Activated T-cell treated with anti-CD3 and anti-CD28 coated beads, Interleukin-2, amount 50 U/mL, for 4 hours (primary cell): ENCODE measurements around the gene GCH1. TPM values are rescaled to one million over a fixed set of nuclear protein-coding genes. Genes with fewer than 3 reads are reported as not detected.
"Not testable (repeated sequence)": the region's sequence is repeated elsewhere in the genome, so short reads cannot be mapped to it uniquely, and the experiment has no call there.

ENCODE experiments used
- ATAC-seq, 2 donors: fragments of 200-7000 bp; cut with Tn5 transposase; one replicate each; pipeline ENCODE4 v1.10.0; 2021
- DNase-seq: peaks from one replicate; pipeline ENCODE4 v3.0.0-alpha.2; 2020
- H3K27me3 Mint-ChIP-seq: one replicate; pipeline ENCODE4 v1.8.0; 2021; ENCODE audit warnings: low read depth, mixed read lengths
- H3K36me3 Mint-ChIP-seq: one replicate; pipeline ENCODE4 v1.8.0; 2022; ENCODE audit warnings: mixed read lengths; ENCODE audit not compliant: insufficient read depth
- H3K4me1 Mint-ChIP-seq: one replicate; pipeline ENCODE4 v1.8.0; 2021; ENCODE audit warnings: low read depth, mixed read lengths
- H3K4me3 Mint-ChIP-seq: one replicate; pipeline ENCODE4 v1.8.0; 2021; ENCODE audit warnings: mild to moderate bottlenecking, moderate library complexity, mixed read lengths
- H3K9me3 Mint-ChIP-seq: one replicate; pipeline ENCODE4 v1.8.0; 2021; ENCODE audit warnings: mixed read lengths
- total RNA-seq, 3 donors: library from RNA; stranded (reverse); gene quantifications; one replicate each; pipeline ENCODE4 v1.2.1, GENCODE V29; 2021

The GCH1 gene
- total RNA-seq, 3 donors from 2014 or later, result 39.4 to 49.6 (median 44.2) TPM

GRCh38 chr14:54814076-54814475, 88.5 kb downstream of the GCH1 start:
- no peak for ATAC-seq
- DNase-seq, result no peak
- no peaks in the 10 kb centered on the region for H3K4me1 Mint-ChIP-seq
- no peak overlapping the region for H3K4me3 Mint-ChIP-seq
- no peaks in the 10 kb centered on the region for H3K9me3 Mint-ChIP-seq
- no peaks in the 10 kb centered on the region for H3K27me3 Mint-ChIP-seq
- no peaks in the 10 kb centered on the region for H3K36me3 Mint-ChIP-seq

GRCh38 chr14:54813081-54813480, 89.5 kb downstream of the GCH1 start:
- no peak for DNase-seq
- no peaks in the 10 kb centered on the region for H3K27me3 Mint-ChIP-seq
- ATAC-seq, result no peak
- no peak overlapping the region for H3K4me3 Mint-ChIP-seq
- H3K4me1 Mint-ChIP-seq, result no peaks in the 10 kb centered on the region
- H3K9me3 Mint-ChIP-seq, result no peaks in the 10 kb centered on the region
- no peaks in the 10 kb centered on the region for H3K36me3 Mint-ChIP-seq

DNA sequence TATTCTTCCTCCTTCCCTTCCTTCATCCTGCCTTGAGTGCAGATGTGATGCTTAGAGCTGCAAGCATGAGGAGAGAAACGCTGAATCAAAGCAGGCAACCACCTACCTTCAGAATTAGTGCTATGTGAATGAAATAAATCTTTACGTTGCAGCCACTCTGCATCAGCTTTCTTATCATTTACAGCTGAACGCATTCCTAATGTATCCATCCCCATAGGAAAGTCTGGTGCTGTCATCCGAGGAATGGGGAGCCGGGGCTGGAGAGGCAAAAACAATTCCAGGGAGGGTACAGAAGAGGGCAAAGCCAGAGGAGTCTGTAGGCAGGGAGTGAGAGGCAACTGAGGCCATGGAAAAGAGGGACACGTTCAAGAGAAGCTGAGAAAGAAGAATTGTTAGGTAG, 90.0 kb downstream of the GCH1 start:
- no peaks in the 10 kb centered on the region for H3K4me1 Mint-ChIP-seq
- no peaks in the 10 kb centered on the region for H3K27me3 Mint-ChIP-seq
- no peak for ATAC-seq

DNA sequence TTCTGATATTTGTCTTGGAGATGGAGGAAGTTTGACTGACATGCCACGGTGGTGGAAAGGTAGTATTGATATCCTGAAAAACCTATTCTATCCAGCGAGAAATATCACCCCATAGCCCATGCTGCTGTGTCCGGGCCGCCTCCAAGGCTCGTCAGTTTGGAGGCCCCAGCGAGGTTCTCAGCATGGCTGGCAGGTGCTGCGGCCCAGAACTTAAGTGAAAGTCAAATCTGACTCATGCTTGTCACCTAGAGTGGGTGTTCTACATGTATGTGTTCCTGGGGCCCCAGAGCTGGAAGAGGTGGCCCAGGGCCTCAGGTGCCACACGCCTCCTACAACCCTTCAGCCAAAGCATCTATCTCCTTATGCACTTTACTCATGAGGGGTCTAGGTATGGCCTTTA, 92.9 kb downstream of the GCH1 start:
- Mint-ChIP-seq H3K4me3 (no peak overlapping the region), H3K4me1 (peaks cover 5% of the 10 kb centered on the region), H3K27me3 (peaks cover 5% of the 10 kb centered on the region), H3K9me3 (no peaks in the 10 kb centered on the region), H3K36me3 (no peaks in the 10 kb centered on the region)
- DNase-seq (no peak), ATAC-seq (peak in 1 of 2 donors; percentile 37)

More for the DNA sequence above, 90.0 kb downstream of the GCH1 start:
- H3K9me3 Mint-ChIP-seq, result no peaks in the 10 kb centered on the region
- H3K36me3 Mint-ChIP-seq, result no peaks in the 10 kb centered on the region
- H3K4me3 Mint-ChIP-seq, result no peak overlapping the region
- DNase-seq, result no peak

DNA sequence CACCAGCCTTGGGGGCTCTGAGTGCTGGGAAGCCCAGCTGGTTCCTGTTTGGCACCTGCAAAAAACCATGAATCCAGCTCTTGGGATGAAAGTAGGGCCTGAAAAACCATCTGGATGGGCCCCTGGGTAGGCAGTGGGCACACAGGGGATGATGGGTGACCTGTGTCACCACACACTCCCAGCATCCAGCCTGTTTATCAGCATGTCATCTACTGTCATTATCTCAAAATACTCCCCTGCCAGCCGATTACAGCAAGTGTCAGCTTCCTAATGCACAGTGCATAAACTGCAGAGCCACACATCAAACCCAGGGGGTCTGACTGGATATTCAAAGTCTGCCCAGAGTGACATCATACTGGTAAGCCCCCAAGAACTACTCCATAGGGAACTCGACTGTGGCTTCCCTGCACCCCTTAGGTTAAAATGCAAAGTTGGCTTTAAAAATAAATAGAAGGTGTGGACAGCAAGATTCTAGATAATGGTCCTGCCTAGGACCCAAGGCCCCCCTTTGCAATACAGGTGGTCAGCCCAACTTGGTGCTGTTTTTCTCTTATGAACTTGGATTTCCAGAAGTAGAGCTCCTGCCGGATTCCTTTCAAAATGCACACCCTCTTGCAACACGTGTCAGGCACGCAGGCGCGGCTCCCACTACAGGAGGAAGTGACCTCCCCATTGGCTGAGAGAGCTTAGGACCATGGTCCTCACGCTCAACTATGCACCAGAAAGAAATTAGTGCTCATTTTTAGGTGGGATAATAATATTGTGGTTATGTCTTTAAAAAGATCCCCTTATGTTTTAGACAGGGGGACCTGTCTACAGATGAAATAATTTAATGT, 94.1 kb downstream of the GCH1 start:
- peaks cover 7% of the 10 kb centered on the region for H3K27me3 Mint-ChIP-seq
- DNase-seq (no peak), ATAC-seq (no peak)
- peaks cover 5% of the 10 kb centered on the region for H3K4me1 Mint-ChIP-seq
- H3K9me3 Mint-ChIP-seq, result no peaks in the 10 kb centered on the region
- no peaks in the 10 kb centered on the region for H3K36me3 Mint-ChIP-seq
- no peak overlapping the region for H3K4me3 Mint-ChIP-seq

- Mint-ChIP-seq H3K36me3 (no peaks in the 10 kb centered on the region), H3K4me1 (peaks cover 5% of the 10 kb centered on the region), H3K27me3 (peaks cover 7% of the 10 kb centered on the region), H3K4me3 (no peak overlapping the region), H3K9me3 (no peaks in the 10 kb centered on the region)
- DNase-seq (no peak), ATAC-seq (no peak)
Observed at GRCh38 chr14:54807881-54808280, 94.7 kb downstream of the GCH1 start.

DNA sequence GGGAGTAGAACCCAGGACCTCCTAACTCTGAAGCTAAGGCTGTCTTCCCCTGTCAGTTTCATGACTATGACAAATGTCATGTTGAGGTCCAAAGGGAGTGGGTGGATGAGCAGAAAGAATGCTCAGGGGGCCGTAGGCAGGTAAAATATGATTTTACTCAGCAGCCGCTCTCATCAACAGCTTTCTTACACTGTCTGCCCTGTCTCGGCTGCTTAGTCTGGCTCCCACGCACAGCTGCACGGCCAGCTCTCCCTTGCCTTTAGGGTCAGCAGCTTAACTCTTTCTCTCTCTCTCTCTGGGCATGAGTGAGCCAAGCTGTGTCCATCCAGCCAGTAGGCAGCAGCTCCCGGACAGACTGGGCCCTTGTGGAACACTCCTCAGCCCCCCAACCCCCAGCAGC, 95.2 kb downstream of the GCH1 start:
- no peak for DNase-seq
- Mint-ChIP-seq H3K4me3 (no peak overlapping the region), H3K9me3 (no peaks in the 10 kb centered on the region), H3K36me3 (no peaks in the 10 kb centered on the region), H3K4me1 (peaks cover 5% of the 10 kb centered on the region), H3K27me3 (peaks cover 7% of the 10 kb centered on the region)
- ATAC-seq, result no peak

DNA sequence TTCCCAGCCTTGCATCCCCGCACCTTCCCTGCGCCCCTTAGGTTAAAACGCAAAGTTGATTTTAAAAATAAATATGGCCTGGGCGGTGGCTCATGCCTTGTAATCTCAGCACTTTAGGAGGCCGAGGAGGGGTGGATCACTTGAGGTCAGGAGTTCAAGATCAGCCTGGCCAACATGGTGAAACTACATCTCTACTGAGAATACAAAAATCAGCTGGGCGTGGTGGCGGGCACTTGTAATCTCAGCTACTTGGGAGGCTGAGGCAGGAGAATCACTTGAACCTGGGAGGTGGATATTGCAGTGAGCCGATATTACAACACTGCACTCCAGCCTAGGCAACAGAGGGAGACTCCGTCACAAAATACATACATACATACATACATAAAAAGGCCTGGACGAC, 96.0 kb downstream of the GCH1 start:
- Mint-ChIP-seq H3K4me3 (no peak overlapping the region), H3K9me3 (peaks cover 2% of the 10 kb centered on the region), H3K36me3 (no peaks in the 10 kb centered on the region), H3K4me1 (peaks cover 5% of the 10 kb centered on the region), H3K27me3 (peaks cover 7% of the 10 kb centered on the region)
- ATAC-seq, result no peak
- DNase-seq, result no peak

- Mint-ChIP-seq H3K4me1 (peaks cover 5% of the 10 kb centered on the region), H3K9me3 (peaks cover 4% of the 10 kb centered on the region), H3K4me3 (no peak overlapping the region), H3K36me3 (no peaks in the 10 kb centered on the region), H3K27me3 (peaks cover 11% of the 10 kb centered on the region)
- ATAC-seq (peak; percentile 84 to 92), DNase-seq (peak; percentile 74)
Observed at GRCh38 chr14:54805445-54806322, 96.9 kb downstream of the GCH1 start.

DNA sequence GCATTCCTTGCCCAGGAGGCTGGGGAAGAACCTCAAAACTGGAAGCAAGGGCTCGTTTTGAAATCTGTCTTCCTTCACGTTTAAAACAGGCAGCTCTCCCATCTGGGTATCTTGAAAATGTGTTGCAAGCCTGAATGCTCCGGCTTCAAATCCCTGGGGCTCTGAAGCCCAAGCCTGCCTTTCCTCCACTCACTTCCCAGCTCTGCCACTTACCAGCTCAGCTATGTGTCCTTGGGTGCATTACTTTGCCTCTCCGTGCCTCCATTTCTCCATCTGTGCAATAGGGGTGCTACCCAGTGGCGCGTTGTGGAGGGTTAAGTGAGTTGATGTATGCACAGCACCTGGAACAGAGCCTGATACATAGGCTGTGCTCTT, 97.6 kb downstream of the GCH1 start:
- H3K4me3 Mint-ChIP-seq, result no peak overlapping the region
- peaks cover 13% of the 10 kb centered on the region for H3K27me3 Mint-ChIP-seq
- ATAC-seq (no peak), DNase-seq (no peak)
- no peaks in the 10 kb centered on the region for H3K36me3 Mint-ChIP-seq
- peaks cover 4% of the 10 kb centered on the region for H3K9me3 Mint-ChIP-seq
- peaks cover 5% of the 10 kb centered on the region for H3K4me1 Mint-ChIP-seq

GRCh38 chr14:54804538-54805041, 98.0 kb downstream of the GCH1 start:
- Mint-ChIP-seq H3K4me1 (peaks cover 5% of the 10 kb centered on the region), H3K4me3 (no peak overlapping the region), H3K36me3 (no peaks in the 10 kb centered on the region), H3K27me3 (peaks cover 16% of the 10 kb centered on the region), H3K9me3 (peaks cover 4% of the 10 kb centered on the region)
- no peak for ATAC-seq
- DNase-seq, result no peak

DNA sequence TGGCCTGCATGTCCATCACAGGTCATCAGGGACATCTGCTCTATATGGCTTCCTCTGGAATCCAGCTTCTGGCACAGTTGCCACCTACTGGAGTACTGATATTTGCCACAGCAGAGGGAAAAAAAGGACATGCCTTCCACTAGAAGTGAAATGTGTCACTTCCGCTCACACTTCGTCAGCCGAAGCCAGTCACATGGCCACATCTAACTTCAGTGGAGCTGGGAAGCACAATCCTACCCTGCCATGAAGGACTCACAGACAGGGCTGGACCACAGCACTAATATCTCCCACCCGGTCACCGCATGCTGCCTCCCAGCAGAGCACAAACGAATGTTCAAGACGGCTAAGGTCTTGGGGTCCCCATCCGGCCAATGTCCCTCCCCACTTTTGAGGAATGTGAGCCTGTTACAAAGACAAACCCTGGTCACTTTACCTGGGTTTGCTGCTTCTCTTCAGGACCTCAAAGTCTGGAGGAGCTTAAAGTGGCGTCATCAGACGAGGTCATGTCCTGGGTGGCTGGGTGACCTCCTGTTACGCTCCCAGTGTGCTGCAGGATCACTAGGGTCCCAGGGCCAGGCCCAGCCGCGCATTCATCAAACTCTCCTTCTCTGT, 98.6 kb downstream of the GCH1 start:
- H3K4me1 Mint-ChIP-seq, result peaks cover 5% of the 10 kb centered on the region
- H3K9me3 Mint-ChIP-seq, result peaks cover 4% of the 10 kb centered on the region
- H3K36me3 Mint-ChIP-seq, result no peaks in the 10 kb centered on the region
- no peak for ATAC-seq
- H3K27me3 Mint-ChIP-seq, result peaks cover 16% of the 10 kb centered on the region
- DNase-seq, result no peak
- no peak overlapping the region for H3K4me3 Mint-ChIP-seq

GRCh38 chr14:54803396-54803795, 99.2 kb downstream of the GCH1 start:
- peaks cover 5% of the 10 kb centered on the region for H3K4me1 Mint-ChIP-seq
- no peak overlapping the region for H3K4me3 Mint-ChIP-seq
- no peak for ATAC-seq
- H3K27me3 Mint-ChIP-seq, result peaks cover 16% of the 10 kb centered on the region
- DNase-seq, result no peak
- H3K9me3 Mint-ChIP-seq, result peaks cover 4% of the 10 kb centered on the region
- no peaks in the 10 kb centered on the region for H3K36me3 Mint-ChIP-seq

DNA sequence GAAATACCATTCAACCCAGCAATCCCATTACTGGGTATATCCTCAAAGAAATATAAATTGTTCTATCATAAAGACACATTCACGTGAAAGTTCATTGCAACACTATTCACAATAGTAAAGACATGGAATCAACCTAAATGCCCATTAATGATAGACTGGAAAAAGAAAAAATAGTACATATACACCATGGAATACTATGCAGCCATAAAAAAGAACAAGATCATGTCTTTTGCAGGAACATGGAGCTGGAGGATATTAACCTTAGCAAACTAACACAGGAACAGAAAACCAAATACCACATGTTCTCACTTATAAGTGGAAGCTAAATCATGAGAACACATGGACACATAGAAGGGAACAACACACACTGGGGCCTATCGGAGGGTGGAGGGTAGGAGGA, 101.1 kb downstream of the GCH1 start:
- H3K36me3 Mint-ChIP-seq, ATAC-seq, H3K4me3 Mint-ChIP-seq, H3K4me1 Mint-ChIP-seq, DNase-seq, H3K9me3 Mint-ChIP-seq: not testable (repeated sequence)
- peaks cover 16% of the 10 kb centered on the region for H3K27me3 Mint-ChIP-seq
